ENCODE measurements around the gene TRIP4. TPM values are rescaled to one million over a fixed set of nuclear protein-coding genes. Genes with fewer than 3 reads are reported as not detected.
"Not testable (repeated sequence)": the region's sequence is repeated elsewhere in the genome, so short reads cannot be mapped to it uniquely, and the experiment has no call there.

The TRIP4 gene
- total and polyA plus RNA-seq, 2 donors from 2014 or later, result 29.8 to 33.1 TPM

GRCh38 chr15:64389036-64389435, 1.4 kb downstream of the TRIP4 start:
- TF ChIP-seq CTCF (IDR thresholded peaks at IDR 0.05; ENCODE audit: borderline replicate concordance, extremely low read depth, insufficient read depth), result no peak
- FAIRE-seq, result no peak
- Histone ChIP-seq H3K9ac (ENCODE audit: low read length in 3 of 3) (no peak overlapping the region), H3K9me3 (ENCODE audit: control insufficient read depth in 2 of 3, insufficient read depth in 1 of 3, low read length in 3 of 3) (no peaks in the 10 kb centered on the region), H3K27ac (ENCODE audit: low read depth in 2 of 2, low read length in 2 of 2) (no peak overlapping the region), H3K36me3 (ENCODE audit: control insufficient read depth in 2 of 3, insufficient read depth in 3 of 3, low read length in 3 of 3) (peaks cover 2 to 4% (median 3%) of the 10 kb centered on the region in 3 donors), H3K4me1 (ENCODE audit: control insufficient read depth in 2 of 3, insufficient read depth in 2 of 3, low read depth in 1 of 3, low read length in 3 of 3) (peaks cover 0 to 4% (median 0%) of the 10 kb centered on the region in 3 donors), H3K4me3 (ENCODE audit: low read length in 3 of 3) (peak overlapping the region in 2 of 3 donors; percentile 85 to 95), H3K27me3 (ENCODE audit: control insufficient read depth, insufficient read depth, low read length) (no peaks in the 10 kb centered on the region)
- no peak for DNase-seq
- intact Hi-C loops (cut with DNase I), result no loop called here

GRCh38 chr15:64392471-64392870, 4.8 kb downstream of the TRIP4 start:
- peaks cover 10 to 19% (median 16%) of the 10 kb centered on the region in 3 donors for H3K36me3 ChIP-seq (ENCODE audit: control insufficient read depth in 2 of 3, insufficient read depth in 3 of 3, low read length in 3 of 3)
- H3K9me3 ChIP-seq (ENCODE audit: control insufficient read depth in 2 of 3, insufficient read depth in 1 of 3, low read length in 3 of 3); intact Hi-C loops (cut with DNase I); H3K4me3 ChIP-seq (ENCODE audit: low read length in 3 of 3); H3K9ac ChIP-seq (ENCODE audit: low read length in 3 of 3); H3K4me1 ChIP-seq (ENCODE audit: control insufficient read depth in 2 of 3, insufficient read depth in 2 of 3, low read depth in 1 of 3, low read length in 3 of 3); H3K27me3 ChIP-seq (ENCODE audit: control insufficient read depth, insufficient read depth, low read length); FAIRE-seq; H3K27ac ChIP-seq (ENCODE audit: low read depth in 2 of 2, low read length in 2 of 2); DNase-seq: not testable (repeated sequence)

- peaks cover 17 to 39% (median 30%) of the 10 kb centered on the region in 3 donors for H3K36me3 ChIP-seq (ENCODE audit: control insufficient read depth in 2 of 3, insufficient read depth in 3 of 3, low read length in 3 of 3)
- no peak for FAIRE-seq
Measured at GRCh38 chr15:64396789-64397188, 9.2 kb downstream of the TRIP4 start.

GRCh38 chr15:64398575-64398974, 10.9 kb downstream of the TRIP4 start:
- no peak for DNase-seq
- Histone ChIP-seq H3K9me3 (ENCODE audit: control insufficient read depth in 2 of 3, insufficient read depth in 1 of 3, low read length in 3 of 3) (no peaks in the 10 kb centered on the region), H3K9ac (ENCODE audit: low read length in 3 of 3) (no peak overlapping the region)

More at GRCh38 chr15:64396789-64397188, 9.2 kb downstream of the TRIP4 start:
- no peaks in the 10 kb centered on the region for H3K9me3 ChIP-seq (ENCODE audit: control insufficient read depth in 2 of 3, insufficient read depth in 1 of 3, low read length in 3 of 3)
- intact Hi-C loops (cut with DNase I), result no loop called here
- no peak for DNase-seq
- H3K4me1 ChIP-seq (ENCODE audit: control insufficient read depth in 2 of 3, insufficient read depth in 2 of 3, low read depth in 1 of 3, low read length in 3 of 3), result no peaks in the 10 kb centered on the region
- H3K4me3 ChIP-seq (ENCODE audit: low read length in 3 of 3), result no peak overlapping the region
- H3K27me3 ChIP-seq (ENCODE audit: control insufficient read depth, insufficient read depth, low read length), result no peaks in the 10 kb centered on the region
- H3K27ac ChIP-seq (ENCODE audit: low read depth in 2 of 2, low read length in 2 of 2), result no peak overlapping the region
- no peak for TF ChIP-seq CTCF (IDR thresholded peaks at IDR 0.05; ENCODE audit: borderline replicate concordance, extremely low read depth, insufficient read depth)
- no peak overlapping the region for H3K9ac ChIP-seq (ENCODE audit: low read length in 3 of 3)

More at GRCh38 chr15:64398575-64398974, 10.9 kb downstream of the TRIP4 start:
- intact Hi-C loops (cut with DNase I), result no loop called here
- H3K27ac ChIP-seq (ENCODE audit: low read depth in 2 of 2, low read length in 2 of 2), result no peak overlapping the region
- H3K4me3 ChIP-seq (ENCODE audit: low read length in 3 of 3), result no peak overlapping the region
- FAIRE-seq, result no peak
- H3K4me1 ChIP-seq (ENCODE audit: control insufficient read depth in 2 of 3, insufficient read depth in 2 of 3, low read depth in 1 of 3, low read length in 3 of 3), result no peaks in the 10 kb centered on the region
- TF ChIP-seq CTCF (IDR thresholded peaks at IDR 0.05; ENCODE audit: borderline replicate concordance, extremely low read depth, insufficient read depth), result no peak
- no peaks in the 10 kb centered on the region for H3K27me3 ChIP-seq (ENCODE audit: control insufficient read depth, insufficient read depth, low read length)
- H3K36me3 ChIP-seq (ENCODE audit: control insufficient read depth in 2 of 3, insufficient read depth in 3 of 3, low read length in 3 of 3), result peaks cover 17 to 38% (median 30%) of the 10 kb centered on the region in 3 donors
